K562 (cell line): ENCODE results near the gene B3GNT4. TPM values are rescaled to one million over a fixed set of nuclear protein-coding genes. Genes with fewer than 3 reads are reported as not detected.
A peak's percentile ranks its signal among the peaks of the same experiment; 100 is the strongest.

Source experiments
- ELK3 ChIP-seq: fragments of 450-650 bp; formaldehyde crosslinking; IDR thresholded peaks from 2 replicates; pipeline ENCODE4 v1.4.0; 2020; ENCODE audit warnings: mild to moderate bottlenecking
- EZH2 ChIP-seq: IDR thresholded peaks from 2 replicates; pipeline ENCODE4 v1.6.1; 2012; ENCODE audit warnings: low read depth, mild to moderate bottlenecking, inconsistent platforms, low read length, borderline replicate concordance
- MGA ChIP-seq: fragments of 450-650 bp; IDR thresholded peaks from 2 replicates; pipeline ENCODE4 v1.6.1; 2016; ENCODE audit warnings: mild to moderate bottlenecking, moderate library complexity
- SREBF2 ChIP-seq: sonication (generic); formaldehyde crosslinking; IDR thresholded peaks from 2 replicates; pipeline ENCODE4 v1.4.0; 2020; ENCODE audit warnings: mild to moderate bottlenecking, missing genetic modification reagents
- ZBTB49 ChIP-seq: sonication (generic); formaldehyde crosslinking; IDR thresholded peaks from 2 replicates; pipeline ENCODE4 v1.8.0; 2022; ENCODE audit warnings: missing genetic modification reagents, mild to moderate bottlenecking, borderline replicate concordance
- ZC3H4 ChIP-seq: sonication (generic); formaldehyde crosslinking; IDR thresholded peaks from 2 replicates; pipeline ENCODE4 v1.9.0; 2021; ENCODE audit warnings: missing genetic modification reagents, borderline replicate concordance
- ZFP1 ChIP-seq: fragments of 450-650 bp; formaldehyde crosslinking; IDR thresholded peaks from 2 replicates; pipeline ENCODE4 v1.4.0; 2020; ENCODE audit warnings: mild to moderate bottlenecking, mixed read lengths
- ZFP91 ChIP-seq: sonication (generic); formaldehyde crosslinking; IDR thresholded peaks from 2 replicates; pipeline ENCODE4 v1.8.0; 2022; ENCODE audit warnings: mild to moderate bottlenecking, missing genetic modification reagents
- ZNF408 ChIP-seq: fragments of 250-450 bp; sonication (Bioruptor Pico); IDR thresholded peaks from 2 replicates; pipeline ENCODE4 v1.4.0; 2020; ENCODE audit warnings: low read depth, mild to moderate bottlenecking, moderate library complexity
- polyA plus RNA-seq, 8 experiments: library from polyadenylated mRNA; depleted of rRNA in 4 of 8; stranded (reverse) in 5 of 8; unstranded in 3 of 8; fragments of >200 nt; fragmentation: Nextera tagmentation in 2 of 8; fragmentation: Illumina TruSeq in 1 of 8; extraction: Ambion mirVana in 2 of 8; extraction: Trizol in 1 of 8; gene quantifications; 2 replicates each; pipeline versions ENCODE4 v1.2.1 to v1.2.3, GENCODE V29; 2011 to 2014; ENCODE audit warnings: inconsistent platforms in 1 of 8, missing spikeins in 1 of 8
- total RNA-seq, 7 experiments: library from RNA; depleted of rRNA in 6 of 7; stranded (reverse); fragments of >200 nt in 6 of 7; fragmentation: Illumina TruSeq in 2 of 7; extraction: Trizol in 2 of 7; gene quantifications; 2 replicates each; pipeline versions ENCODE4 v1.2.1 to v1.2.3, GENCODE V29; 2011 to 2021; ENCODE audit warnings: low replicate concordance in 1 of 7

B3GNT4 gene
- total and polyA plus RNA-seq, 9 of the 15 experiments (the other 6 are each of a cell fraction or from before 2014, with no cell fraction given), result 0.17 to 3.2 (median 1.3) TPM

- TF ChIP-seq MGA, result peak; percentile 100
- TF ChIP-seq ZC3H4 (CRISPR knock-in tag), result no peak
- TF ChIP-seq ZNF408 (CRISPR knock-in tag), result no peak
- no peak for TF ChIP-seq ELK3
- no peak for TF ChIP-seq EZH2
- TF ChIP-seq ZFP1 (CRISPR knock-in tag), result no peak
- TF ChIP-seq ZFP91 (CRISPR knock-in tag), result peak; percentile 57; the same call in 1 of the 2 replicates
- peak; percentile 49; the same call in 1 of the 2 replicates for TF ChIP-seq ZBTB49 (CRISPR knock-in tag)
- TF ChIP-seq SREBF2 (CRISPR knock-in tag), result no peak
These were observed 23.0 kb downstream of the B3GNT4 start (continued) for GRCh38 chr12:122226366-122227125.
